ENCODE measurements around the gene OPTC. TPM values are rescaled to one million over a fixed set of nuclear protein-coding genes. Genes with fewer than 3 reads are reported as not detected.

OPTC gene
- total RNA-seq, 1 experiment from 2014 or later: not detected

DNA sequence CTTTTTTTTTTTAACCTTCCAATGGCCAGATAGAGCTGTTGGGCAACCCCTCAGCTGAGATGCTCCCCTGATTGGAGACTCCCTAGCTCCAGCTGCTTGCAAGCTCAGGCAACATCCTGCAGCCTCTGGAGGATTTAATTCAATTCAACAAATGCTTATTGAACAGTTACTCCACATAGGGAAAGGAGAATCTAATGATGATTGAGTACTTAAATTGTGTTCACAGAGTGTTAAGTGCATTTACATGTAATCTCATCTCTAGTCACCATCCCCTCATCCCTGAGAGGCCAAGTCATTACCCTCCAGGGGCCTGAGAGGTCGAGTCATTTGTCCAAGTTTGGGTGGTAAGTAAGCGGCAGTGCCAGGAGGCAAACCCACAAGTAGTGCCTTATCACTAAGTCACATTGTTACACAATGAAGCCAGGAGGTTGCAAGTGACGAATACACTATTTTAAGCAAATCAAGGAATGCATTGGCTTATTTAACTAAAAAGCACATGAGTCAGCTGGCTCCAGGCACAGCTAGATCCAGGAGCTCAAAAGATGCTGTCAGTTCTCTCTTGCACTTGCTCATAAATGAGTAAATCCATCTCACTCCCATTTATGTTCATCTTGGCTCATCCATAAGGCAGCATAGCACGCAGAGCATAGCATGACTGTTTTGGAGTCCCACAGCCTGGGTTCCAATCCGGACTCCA, 64.3 kb downstream of the OPTC start:
- peak; percentile 99 for DNase-seq (ENCODE audit: low read depth)

Other genes starting within 250 kb of the OPTC start
- gene BTG2, start 188.6 kb upstream of the OPTC start, total RNA-seq (2014; rRNA removed; shearing (Covaris generic)): 0.60 and 0.78 TPM in 2 replicates
- gene FMOD, start 143.0 kb upstream of the OPTC start, total RNA-seq (2014; rRNA removed; shearing (Covaris generic)): not detected in 2 replicates
- gene PRELP, start 18.3 kb upstream of the OPTC start, total RNA-seq (2014; rRNA removed; shearing (Covaris generic)): not detected in 2 replicates
- 30.4 and 36.5 TPM in 2 replicates for gene ATP2B4, start 132.7 kb downstream of the OPTC start, total RNA-seq (2014; rRNA removed; shearing (Covaris generic))